ENCODE measurements around the gene NDUFAF3.

NDUFAF3 gene

GRCh38 chr3:49025005-49025792 is 3.3 kb downstream of the NDUFAF3 start:
- in situ Hi-C loops (cut with MboI; ENCODE audit: low sequenced_read_pairs, unreplicated experiment) = no loop called here
- TF ChIP-seq, protein P1, sequence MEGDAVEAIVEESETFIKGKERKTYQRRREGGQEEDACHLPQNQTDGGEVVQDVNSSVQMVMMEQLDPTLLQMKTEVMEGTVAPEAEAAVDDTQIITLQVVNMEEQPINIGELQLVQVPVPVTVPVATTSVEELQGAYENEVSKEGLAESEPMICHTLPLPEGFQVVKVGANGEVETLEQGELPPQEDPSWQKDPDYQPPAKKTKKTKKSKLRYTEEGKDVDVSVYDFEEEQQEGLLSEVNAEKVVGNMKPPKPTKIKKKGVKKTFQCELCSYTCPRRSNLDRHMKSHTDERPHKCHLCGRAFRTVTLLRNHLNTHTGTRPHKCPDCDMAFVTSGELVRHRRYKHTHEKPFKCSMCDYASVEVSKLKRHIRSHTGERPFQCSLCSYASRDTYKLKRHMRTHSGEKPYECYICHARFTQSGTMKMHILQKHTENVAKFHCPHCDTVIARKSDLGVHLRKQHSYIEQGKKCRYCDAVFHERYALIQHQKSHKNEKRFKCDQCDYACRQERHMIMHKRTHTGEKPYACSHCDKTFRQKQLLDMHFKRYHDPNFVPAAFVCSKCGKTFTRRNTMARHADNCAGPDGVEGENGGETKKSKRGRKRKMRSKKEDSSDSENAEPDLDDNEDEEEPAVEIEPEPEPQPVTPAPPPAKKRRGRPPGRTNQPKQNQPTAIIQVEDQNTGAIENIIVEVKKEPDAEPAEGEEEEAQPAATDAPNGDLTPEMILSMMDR (IDR thresholded peaks at IDR 0.05; ENCODE audit: borderline replicate concordance, control extremely low read depth, extremely low read depth, insufficient read depth, missing control alignments) = no peak
- DNase-seq (ENCODE audit: low spot score) = no peak

DNA sequence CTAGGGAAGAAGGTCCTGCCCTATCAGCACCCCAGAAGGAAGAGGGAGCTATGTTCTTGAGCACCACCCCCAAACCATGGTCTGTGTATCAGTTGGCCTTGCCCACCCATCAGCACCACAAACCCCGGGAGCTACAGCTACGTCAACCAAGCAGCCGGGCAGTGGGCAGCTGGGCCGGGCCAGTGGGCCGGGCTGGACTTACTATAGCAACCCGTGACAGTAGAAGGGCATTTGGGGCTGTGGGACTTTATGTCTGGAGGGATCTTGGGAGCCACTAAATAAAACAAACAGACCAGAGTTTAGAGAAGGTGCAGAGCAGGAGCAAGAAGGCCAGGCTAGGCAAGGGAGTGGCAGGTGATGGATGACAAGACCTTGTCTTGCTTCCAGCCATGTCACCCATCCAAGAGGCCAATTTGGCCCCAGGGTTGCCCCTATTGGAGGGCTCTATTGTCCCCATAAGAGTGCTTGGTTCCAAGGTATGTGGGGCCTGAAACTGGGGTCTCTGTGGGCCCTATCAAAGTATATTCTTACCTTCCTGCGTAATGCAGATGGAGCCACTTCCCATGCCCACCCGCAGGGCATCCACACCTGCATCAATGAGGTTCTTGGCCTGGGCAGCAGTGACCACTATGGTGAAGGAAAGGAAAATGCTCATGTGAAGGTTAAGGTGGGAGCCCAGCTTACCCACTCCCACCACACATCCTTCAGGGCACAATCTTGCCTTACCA is 4.0 kb downstream of the NDUFAF3 start:
- TF ChIP-seq, protein P1 (IDR thresholded peaks at IDR 0.05; ENCODE audit: borderline replicate concordance, control extremely low read depth, extremely low read depth, insufficient read depth, missing control alignments) = no peak
- DNase-seq (ENCODE audit: low spot score) = no peak
- in situ Hi-C loops (cut with MboI; ENCODE audit: low sequenced_read_pairs, unreplicated experiment) = no loop called here

GRCh38 chr3:49026536-49026935 is 4.6 kb downstream of the NDUFAF3 start:
- in situ Hi-C loops (cut with MboI; ENCODE audit: low sequenced_read_pairs, unreplicated experiment) = no loop called here
- TF ChIP-seq, protein P1 (IDR thresholded peaks at IDR 0.05; ENCODE audit: borderline replicate concordance, control extremely low read depth, extremely low read depth, insufficient read depth, missing control alignments) = no peak
- no peak for DNase-seq (ENCODE audit: low spot score)

DNA sequence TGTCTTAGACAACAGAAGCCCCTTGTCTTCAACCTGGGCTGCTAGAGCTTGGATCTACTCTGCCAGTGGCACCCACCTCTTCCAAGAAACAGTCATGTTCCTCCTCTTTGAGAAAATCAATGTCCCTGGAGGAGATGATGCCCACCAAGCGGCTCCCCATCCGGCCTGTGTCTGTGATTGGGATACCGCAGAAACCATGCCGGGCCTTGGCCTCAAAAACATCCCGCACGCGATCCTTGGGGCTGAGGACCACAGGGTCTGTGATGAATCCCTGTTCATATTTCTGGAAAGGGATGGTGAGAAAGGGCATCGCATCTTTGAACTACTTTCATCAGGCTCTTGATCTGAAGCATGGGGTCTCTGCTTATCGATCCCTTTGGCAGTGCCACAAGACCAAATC is 5.7 kb downstream of the NDUFAF3 start:
- in situ Hi-C loops (cut with MboI; ENCODE audit: low sequenced_read_pairs, unreplicated experiment) = no loop called here
- TF ChIP-seq, protein P1 (IDR thresholded peaks at IDR 0.05; ENCODE audit: borderline replicate concordance, control extremely low read depth, extremely low read depth, insufficient read depth, missing control alignments) = no peak
- DNase-seq (ENCODE audit: low spot score) = no peak

DNA sequence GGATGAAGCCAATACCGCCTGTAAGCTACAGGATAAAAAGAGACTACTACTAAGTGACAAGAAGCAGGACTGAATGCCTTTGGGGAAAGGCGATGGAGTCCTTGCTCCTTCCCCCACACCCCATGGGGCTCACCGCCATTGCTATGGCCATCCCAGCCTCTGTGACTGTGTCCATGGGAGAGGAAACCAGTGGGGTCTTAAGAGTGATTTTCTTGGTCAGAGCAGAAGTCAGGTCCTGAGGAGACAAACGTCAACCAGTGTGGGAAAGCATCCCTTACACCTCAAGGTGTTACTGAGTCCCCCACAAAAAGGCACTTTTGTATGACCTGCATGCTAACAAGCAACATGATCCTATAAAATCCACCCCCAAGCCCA is 6.4 kb downstream of the NDUFAF3 start:
- in situ Hi-C loops (cut with MboI; ENCODE audit: low sequenced_read_pairs, unreplicated experiment) = no loop called here
- TF ChIP-seq, protein P1 (IDR thresholded peaks at IDR 0.05; ENCODE audit: borderline replicate concordance, control extremely low read depth, extremely low read depth, insufficient read depth, missing control alignments) = no peak
- no peak for DNase-seq (ENCODE audit: low spot score)

DNA sequence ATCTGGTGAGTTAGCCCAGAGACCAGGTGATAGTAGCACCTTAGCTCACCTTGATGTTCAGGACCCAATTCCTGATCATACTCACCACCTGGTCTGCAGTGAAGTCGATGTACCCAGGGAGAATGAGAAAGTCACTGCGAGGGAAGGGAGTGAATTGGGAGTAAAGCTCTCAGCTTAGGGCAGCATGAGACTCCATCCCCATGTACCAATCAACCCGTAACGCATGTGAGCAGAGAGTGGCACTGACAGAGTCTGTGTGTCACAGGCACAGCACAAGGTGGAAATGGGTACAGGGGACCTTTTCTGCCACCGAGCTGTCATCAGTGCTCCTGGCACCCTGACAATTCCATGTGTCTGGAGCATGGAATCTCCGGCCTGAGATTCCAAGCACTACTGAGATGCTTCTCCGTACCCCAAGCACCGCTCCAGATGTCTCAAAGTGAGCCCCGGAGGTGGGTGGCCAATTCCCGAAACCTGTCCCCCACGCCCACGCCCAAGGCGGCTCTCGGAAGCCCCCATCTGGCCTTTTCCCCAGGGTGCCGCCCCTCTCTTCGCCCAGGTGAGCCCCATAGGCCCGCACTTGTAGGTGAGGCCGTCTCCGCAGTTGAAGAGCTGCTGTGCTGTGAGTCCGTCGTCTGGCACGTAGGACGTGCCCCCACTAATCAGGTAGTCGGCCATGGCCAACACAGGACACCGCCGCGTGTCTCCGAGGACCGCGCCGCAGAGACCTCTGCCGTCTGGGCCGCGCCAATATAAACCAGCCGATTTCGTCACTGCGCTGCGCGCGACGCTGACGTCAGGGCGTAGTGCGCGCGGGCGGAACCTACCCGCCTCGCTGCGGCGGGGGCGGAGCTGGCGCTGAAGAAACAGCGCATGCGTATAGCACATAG is 7.0 kb downstream of the NDUFAF3 start, which contains the start of gene IMPDH2:
IMPDH2 (minus strand) TSS at position 726 of the 890 bp plus-strand sequence; CDS start at position 678, 48 bp downstream.
- in situ Hi-C loops (cut with MboI; ENCODE audit: low sequenced_read_pairs, unreplicated experiment) = no loop called here
- TF ChIP-seq, protein P1 (IDR thresholded peaks at IDR 0.05; ENCODE audit: borderline replicate concordance, control extremely low read depth, extremely low read depth, insufficient read depth, missing control alignments) = peak; percentile 3
- DNase-seq (ENCODE audit: low spot score) = peak; percentile 92
